ENCODE measurements around the gene C1orf159. TPM values are rescaled to one million over a fixed set of nuclear protein-coding genes. Genes with fewer than 3 reads are reported as not detected.
"Not testable (repeated sequence)": the region's sequence is repeated elsewhere in the genome, so short reads cannot be mapped to it uniquely, and the experiment has no call there.

Gene C1orf159
- total RNA-seq, 1 donor from 2014 or later: 4.0 TPM

DNA sequence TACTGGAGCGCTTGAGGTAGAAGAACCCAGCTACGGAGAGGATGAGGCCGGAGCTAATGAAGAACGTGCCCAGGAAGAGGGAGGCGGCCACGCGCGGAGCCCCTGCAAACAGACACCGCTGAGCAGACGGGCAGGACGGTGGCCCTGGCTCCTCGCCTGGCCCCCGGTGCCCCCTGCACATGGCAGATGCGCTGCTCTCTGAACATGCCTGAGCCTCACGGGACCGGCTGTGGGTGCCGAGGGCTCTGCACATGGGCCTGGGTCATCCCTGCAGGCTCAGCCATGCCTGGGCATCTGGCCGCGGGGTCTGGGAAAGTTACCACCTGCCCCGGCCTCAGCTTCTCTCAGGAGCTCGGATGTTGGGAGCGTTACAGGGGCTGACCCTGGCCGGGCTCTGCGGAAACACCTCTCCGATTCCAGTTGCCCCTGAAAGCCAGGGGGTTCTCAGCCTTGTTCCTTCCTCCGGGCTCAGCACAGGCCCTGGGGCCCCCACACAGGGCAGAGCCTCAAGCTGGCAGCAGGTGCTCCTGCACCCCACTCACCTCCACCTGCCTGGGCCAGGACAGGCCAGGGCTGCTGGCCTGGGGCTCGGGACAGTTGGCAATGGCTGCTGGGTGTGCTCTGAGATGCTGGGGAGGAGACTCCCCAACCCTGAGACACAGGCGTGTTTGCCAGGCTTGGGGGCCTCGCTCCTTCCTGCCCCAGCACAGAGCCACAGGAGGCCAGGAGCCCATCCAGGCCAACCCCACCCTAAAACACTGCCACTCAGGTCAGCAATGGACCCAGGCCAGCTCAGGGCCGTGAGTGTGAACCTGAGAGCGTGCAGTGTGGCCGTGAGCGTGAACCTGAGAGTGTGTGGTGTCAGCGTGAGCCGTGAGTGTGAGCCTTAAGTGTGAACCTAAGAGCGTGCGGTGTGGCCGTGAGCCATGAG lies 29.7 kb downstream of the C1orf159 start:
- intact Hi-C loops (cut with micrococcal nuclease): no loop called here
- ATAC-seq: no peak
- no peak for DNase-seq

DNA sequence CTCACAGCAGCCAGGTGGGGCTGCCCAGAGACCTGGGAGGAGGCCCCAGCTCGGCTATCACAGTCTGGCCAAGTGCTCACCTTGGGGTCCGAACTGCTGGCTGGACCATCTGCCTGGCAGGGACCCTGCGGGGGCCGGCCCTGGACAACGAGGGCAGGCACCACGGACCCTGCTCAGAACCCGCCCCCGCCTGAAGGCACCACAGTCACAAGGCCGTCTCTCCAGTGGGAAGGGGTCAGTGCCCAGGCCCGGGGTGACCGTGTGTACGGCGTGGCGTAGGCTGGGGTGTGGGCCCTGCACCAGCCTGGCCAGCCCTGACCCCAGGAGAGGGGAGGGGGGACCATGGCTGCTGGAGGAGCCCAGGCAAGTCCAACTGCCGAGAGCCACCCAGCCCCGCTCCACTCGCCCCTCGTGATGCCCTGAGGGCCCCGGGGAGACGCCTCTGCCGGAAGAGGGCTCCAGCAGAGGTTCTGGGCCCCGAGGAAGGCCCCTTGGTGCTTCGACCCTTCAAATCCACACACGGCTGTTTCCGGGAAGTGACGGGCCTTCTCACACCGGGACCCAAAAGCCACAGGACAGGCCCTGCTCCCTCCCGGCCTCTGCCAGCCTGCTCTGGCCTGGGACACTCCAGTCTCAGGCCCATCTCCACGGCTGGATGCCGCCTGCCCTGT lies 30.6 kb downstream of the C1orf159 start:
- no peak for DNase-seq
- intact Hi-C loops (cut with micrococcal nuclease): no loop called here
- no peak for ATAC-seq

DNA sequence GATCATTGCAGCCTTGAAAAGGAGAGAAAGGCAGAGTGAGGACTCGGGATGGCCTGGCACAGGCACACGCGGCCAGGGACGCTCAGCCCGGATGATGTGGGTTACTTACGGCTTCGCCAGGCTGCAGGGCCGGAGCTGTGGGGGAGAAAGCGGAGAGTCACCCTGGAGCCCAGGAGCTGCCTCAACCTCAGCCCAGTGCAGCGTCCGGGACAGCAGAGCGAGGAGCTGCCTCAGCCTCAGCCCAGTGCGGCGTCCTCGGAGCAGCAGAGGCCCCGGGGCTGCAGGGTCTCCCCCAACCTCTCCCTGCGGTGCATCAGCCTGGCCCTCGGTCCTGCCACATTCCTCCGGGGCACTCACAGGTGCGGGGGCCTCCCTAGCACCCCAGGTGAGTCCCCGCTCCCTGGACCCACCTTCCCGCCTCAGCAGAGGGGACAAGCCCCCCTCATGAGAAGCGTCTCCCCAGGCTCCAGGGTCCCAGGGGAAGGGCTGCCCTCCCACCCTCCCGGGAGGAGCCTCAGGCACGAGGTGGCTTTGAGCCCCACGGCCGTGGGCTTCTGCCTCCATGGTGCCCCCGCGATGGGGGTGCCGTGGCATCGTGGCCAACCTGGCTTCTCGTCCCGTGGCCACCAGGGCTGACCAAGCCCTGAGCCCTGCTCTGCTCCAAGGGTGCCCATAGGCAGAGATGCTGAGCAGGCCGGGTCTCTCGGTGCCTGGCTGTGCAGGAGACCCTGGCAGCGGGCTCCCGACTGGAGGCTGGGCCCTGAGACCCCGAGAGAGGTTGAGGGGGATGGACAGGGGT lies 31.3 kb downstream of the C1orf159 start:
- ATAC-seq (no peak), DNase-seq (no peak)
- intact Hi-C loops (cut with micrococcal nuclease): no loop called here

DNA sequence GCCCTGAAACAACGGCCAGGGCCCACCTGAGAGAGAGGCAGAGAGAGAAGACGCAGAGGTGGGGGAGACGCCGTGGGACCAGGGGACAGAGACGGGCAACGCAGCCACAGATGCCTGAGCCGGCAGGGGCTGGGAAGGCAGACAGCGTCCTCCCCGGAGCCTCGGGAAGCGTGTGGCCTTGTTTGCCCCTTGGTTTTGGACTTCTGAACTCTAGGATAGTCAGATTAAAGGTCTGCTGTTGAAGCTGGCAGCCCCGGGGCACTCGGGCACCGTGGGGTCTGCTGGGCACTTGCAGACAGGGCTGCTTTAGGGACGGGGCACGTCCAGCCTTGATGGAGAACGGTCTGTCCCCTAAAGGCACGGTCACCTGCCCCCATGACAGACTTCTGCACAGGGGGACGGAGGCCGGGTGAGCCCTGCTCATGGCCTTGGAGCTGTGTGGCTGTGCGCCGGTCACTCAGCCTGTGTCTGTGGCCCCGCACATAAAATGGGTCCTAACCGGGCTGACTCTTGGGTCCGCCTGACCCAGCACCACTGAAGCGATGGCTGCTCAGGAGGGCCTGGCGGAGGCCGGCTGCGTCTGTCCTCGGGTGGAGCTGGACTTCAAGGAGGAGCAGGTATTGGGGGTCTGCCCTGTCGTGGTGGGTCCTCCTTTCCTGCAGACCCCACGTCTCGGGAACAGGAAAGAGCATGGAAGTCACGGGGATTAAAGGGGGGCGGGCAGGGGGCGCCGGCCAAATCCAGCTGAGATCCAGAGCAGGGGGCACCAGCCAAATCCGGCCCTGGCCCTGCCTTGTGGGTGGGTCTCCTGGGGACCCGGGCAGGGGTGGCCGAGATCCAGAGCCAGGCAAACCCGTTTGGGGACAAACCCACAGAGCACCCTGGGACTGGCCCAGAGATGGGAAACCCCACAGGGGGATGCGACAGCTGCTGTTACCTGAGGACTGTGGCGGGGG lies 32.2 kb downstream of the C1orf159 start:
- DNase-seq: peak; percentile 15
- intact Hi-C loops (cut with micrococcal nuclease): no loop called here
- no peak for ATAC-seq

DNA sequence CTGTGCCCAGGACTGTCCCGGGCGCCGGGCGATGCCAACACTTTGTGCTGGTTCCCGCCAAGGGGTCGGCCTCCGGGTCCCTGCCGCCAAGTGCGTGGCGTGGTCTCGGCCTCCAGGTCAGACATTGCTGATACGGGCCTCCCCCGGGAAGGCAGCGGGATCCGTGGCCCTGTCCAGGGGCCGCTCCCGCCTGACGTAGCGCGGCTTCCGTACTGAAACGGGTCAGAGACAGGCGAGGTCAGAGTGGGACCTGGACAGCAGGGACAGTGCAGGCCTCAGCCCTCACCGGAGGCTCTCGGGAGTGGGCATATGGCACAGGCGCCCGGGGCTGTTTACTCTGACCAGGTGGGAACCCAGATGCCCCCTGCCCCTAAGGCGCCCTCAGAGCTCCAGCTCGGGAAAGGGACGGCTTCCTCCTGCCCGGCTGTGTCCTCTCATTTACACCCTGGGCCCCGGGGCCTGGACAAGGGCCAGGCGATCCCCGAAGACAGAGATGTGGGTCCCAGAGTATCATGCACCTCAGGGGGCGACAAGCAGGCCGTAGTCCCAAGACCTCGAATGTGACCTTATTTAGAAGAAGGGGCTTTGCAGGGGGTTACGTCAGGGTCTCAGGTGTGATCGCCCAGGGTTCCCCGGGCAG lies 33.0 kb downstream of the C1orf159 start:
- ATAC-seq: no peak
- peak; percentile 26 for DNase-seq
- intact Hi-C loops (cut with micrococcal nuclease): no loop called here

DNA sequence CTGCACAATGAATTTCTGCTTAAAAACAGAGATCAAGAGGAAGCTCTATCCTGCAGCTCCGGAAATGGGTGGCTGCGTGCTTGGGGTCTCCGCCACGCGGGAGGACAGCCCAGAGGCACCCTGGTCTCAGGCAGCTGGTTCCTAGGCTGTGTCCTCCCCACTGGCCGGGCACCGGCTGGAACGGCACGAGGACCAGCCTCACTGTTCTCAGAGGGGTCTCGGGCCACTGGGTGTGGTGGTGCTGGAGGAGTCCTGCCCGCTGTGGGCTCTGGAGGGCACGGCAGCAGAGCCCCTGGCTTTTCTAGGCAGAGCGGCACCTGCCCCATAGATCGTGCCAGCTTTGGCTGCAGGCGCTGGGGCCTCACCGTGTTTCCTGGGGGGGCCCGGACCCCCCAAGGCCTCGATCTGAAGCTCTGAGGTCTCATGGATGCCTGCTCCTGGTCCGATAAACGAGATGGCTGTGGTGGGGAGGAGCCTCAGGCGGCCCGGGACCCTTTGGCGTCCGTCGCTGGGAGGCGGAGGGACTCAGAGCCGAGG lies 33.6 kb downstream of the C1orf159 start:
- peak; percentile 21 for DNase-seq
- ATAC-seq: no peak
- intact Hi-C loops (cut with micrococcal nuclease): no loop called here

DNA sequence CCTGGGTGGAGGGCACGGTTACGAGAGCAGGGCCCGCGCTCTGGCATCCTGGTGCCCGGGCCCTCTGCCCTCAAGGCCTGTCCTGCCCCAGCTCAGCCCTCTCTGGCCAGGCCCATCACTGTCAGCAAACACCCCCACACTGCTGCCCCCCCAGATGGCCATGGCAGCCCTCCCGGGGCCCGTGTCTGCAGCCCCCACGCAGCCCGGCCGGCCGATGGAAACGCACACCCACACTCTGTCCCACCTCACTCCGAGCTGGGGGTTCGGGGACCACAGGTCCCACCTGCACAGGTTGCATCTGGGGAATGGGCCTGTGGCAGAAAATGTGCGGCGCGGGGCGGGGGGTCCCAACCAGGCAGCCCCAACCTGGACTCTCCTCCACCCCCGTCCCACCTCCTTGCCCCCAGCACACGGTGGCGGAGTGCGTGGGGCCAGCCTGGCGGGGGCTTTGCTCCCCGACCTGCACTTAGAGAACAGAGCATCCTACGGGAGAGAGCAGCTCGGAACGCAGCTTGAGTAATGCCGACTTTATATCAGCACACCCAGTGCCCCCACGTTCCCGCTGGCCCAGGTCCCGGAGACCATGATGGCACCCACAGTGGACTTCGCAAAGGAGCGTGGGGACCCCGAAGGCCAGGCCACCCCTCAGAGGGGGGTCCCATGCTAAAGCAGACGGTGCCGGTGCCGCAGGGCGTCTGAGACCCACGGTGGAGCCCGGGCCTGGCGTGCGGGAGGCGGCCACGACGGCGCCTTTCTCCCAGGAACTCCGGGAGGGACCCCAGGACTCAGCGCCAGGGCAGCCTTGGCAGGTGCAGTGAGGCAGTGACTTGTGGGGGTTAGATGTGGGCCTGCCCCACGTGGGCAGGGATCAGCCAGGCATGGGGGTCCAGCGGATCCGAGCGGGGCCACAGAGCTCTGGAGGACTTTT lies 34.3 kb downstream of the C1orf159 start:
- DNase-seq: peak; percentile 27
- ATAC-seq: no peak
- intact Hi-C loops (cut with micrococcal nuclease): no loop called here

DNA sequence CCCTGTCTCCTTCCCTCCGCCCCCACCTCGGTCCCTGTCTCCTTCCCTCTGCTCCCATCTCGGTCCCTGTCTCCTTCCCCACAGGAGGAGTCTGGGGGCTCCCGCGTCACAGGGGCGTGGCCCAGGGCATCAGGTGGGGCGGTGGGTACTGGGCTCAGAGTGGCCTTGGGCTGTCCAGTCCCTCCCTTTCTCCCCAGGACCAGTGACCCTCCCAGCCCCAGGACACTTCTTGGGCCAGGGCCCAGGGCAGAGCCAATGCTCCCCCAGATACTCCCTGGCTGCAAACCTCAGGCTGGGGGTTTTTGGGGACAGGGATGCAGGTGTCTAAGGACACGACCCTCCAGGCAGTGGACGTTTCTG lies 35.0 kb downstream of the C1orf159 start:
- intact Hi-C loops (cut with micrococcal nuclease): no loop called here
- no peak for ATAC-seq
- DNase-seq: peak; percentile 25

DNA sequence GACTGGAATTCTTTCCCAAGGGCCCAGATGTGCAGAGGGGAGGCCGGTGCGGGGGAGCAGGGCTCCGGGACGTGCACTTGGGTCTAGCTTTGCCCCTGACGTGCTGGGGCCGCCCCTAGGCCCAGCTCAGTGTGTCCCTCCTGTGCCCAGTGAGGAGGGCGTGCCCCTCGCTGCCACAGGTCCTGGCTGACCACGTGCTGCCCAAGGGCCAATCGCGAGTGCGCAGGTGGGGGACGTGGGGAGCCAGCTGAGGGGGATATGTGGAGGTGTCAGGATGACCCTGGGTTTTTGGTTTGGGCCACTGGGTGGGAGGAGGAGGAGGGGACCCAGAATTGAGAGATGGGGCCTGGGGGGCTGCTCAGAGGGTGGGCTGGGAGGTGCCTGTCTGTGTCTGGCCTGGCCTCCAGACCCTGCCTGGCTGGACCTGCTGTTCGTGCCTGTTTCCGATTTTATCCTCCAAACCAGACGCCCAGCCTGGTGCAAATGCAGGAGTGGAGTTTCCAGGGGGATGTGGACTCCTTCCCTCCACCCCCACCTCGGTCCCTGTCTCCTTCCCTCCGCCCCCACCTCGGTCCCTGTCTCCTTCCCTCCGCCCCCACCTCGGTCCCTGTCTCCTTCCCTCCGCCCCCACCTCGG lies 35.6 kb downstream of the C1orf159 start:
- intact Hi-C loops (cut with micrococcal nuclease): no loop called here
- DNase-seq: peak; percentile 82
- peak; percentile 92 for ATAC-seq

DNA sequence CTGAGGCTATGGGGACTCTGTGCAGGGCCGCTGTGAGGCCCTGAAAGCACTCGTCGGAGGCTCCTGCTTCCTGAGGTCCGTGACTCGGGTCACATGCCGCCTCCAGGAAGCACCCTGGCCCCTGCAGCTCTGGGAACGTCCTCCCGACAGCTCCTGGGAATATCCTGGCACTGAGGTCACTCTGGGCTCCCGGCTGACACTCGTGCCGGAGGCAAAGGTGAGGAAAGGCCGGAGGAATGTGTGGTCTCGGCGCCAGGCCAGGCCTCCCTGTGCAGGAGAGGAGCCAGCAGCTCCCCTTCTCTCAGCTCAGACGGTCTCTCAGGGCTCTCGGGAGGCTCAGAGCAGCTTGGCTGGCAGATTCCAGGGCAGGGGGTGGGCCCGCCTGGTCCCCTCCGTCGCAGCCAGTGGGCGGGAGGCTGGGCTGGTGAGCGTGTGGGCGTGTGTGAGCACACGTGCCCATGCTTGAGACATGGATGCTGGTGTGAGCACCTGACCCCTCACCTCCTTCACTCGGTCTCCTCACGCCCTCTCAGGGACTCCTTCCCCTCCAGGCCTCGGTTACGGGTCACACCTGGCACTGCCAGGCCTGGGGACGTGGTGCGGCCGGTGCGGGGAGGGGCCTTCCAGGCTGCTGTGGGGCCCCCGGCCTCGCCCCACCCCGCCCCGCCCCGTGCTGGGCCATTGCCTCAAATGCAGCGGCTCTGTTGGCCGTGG lies 36.3 kb downstream of the C1orf159 start:
- intact Hi-C loops (cut with micrococcal nuclease): no loop called here
- ATAC-seq: peak; percentile 73
- DNase-seq: peak; percentile 65

DNA sequence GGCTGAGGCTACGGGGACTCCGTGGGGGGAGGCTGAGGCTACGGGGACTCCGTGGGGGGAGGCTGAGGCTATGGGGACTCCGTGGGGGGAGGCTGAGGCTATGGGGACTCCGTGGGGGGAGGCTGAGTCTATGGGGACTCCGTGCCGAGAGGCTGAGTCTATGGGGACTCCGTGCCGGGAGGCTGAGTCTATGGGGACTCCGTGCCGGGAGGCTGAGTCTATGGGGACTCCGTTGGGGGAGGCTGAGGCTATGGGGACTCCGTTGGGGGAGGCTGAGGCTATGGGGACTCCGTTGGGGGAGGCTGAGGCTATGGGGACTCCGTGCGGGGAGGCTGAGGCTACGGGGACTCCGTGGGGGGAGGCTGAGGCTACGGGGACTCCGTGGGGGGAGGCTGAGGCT lies 38.5 kb downstream of the C1orf159 start:
- DNase-seq; intact Hi-C loops (cut with micrococcal nuclease); ATAC-seq: not testable (repeated sequence)

DNA sequence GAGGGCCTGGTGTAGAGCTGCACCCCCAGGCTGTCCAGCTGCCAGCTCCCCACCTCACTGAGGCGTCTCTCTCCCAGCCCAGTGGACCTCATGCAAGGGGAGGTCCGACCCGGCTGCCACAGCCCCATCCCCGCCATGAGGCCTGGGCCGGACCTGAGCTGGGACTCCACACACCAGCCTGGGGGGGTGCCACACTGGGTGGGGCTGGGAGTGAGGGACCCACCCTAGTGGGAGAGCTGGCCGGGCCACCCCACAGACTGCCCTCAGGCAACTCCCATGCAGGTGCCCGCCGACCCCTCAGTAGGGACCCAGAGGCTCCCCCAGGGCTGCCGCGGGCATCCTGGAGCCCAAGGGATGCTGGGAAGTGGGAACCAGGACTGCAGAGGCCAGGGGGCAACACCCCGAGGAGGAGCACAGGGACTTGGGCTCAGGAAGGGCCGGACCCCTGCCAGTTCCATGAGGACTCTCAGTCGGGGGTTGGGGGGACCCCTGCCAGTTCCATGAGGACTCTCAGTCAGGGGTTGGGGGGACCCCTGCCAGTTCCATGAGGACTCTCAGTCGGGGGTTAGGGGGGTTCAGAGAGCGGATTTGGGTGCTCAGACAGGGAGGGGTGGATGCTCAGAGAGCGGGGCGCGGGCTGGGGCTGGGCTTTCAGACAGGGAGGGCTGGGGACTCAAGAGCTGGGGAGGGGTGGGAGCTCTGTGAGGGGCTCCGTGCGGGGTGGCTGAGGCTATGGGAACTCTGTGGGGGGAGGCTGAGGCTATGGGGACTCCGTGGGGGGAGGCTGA lies 40.5 kb downstream of the C1orf159 start:
- intact Hi-C loops (cut with micrococcal nuclease): no loop called here
- ATAC-seq: no peak
- peak; percentile 19 for DNase-seq

DNA sequence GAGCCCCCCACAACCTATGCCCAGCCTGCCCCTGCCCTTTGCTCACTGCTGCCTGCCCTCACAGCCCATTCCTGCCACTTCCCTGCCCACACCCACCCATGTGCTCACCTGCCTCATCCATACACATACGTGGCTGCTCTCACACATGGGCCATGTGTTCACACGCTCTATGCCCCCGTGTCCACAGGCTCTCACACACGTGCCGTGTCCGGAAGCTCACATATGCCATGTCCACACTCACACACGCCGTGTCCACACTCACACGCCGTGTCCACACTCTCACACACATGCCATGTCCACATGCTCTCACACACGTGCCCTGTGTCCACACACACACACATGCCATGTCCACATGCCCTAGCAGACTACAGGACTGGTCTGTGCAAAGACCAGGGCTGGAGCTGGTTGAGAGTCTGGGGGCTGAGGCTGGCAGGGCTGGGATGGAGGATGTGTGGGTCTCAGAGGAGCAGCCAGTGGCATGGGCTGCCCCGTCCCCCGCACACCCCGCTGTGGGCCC lies 41.2 kb downstream of the C1orf159 start:
- intact Hi-C loops (cut with micrococcal nuclease): no loop called here
- no peak for ATAC-seq
- no peak for DNase-seq

DNA sequence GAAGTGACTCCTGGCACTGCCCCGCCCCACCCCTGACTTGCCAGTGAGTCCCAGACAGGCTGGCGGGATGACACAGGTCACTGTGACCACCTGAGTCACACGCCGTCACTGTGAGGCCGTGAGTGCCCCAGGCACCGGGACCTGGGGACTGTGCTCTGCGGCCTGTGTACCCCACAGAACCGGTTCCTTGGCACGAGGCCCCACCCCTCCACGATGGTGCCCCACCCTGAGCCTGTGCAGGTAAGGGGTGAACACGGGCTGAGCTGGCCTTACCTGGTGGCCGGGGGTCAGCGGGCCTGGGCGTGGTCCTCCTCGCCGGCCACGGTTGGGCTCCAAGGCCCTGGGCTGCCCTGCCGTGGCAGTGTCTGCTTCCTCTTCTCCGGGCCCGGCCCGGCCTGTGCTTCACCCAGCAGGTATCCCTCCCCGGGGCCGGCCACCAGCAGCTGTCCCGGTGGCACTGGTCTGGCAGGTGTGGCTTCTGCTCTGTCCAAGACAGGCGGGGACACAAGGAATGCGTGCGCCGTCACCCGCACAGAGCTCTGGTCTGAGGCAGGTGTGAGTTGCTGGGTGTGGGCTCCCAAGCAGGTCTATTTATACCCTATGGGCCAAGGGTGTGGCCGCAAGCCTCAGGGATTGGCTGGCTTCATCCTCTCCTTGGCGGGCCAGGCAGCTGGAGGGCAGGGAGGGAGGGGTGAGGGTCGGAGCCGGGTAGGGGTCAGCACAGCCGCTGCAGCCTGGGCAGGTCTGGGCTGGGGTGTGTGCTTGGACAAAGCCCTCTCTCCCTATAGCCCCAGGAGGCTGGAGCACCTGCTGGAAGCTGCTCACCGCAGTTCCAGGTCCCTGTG lies 41.9 kb downstream of the C1orf159 start, which contains the start of gene RNF223:
RNF223 (minus strand) TSS at position 564 of the 845 bp plus-strand sequence. CDS start 1,740 bp downstream, outside the sequence.
- DNase-seq (peak; percentile 30), ATAC-seq (no peak)
- intact Hi-C loops (cut with micrococcal nuclease): no loop called here

Measured in left ventricle myocardium superior (tissue), 1 donor.